Caco-2 (cell line): Measurements from ENCODE around the gene EMILIN1. TPM values are rescaled to one million over a fixed set of nuclear protein-coding genes. Genes with fewer than 3 reads are reported as not detected.

Experiments
- BruUV-seq: library from RNA; stranded (reverse); fragments of 400-500 nt; replicated peaks from 2 replicates; lab custom pipeline; 2021; lab: Mats Ljungman, UMichigan
- CTCF ChIA-PET: fragments of 300-600 bp; sonication (Branson Sonifier 250); formaldehyde crosslinking; loops from one replicate; lab custom pipeline; 2022; ENCODE audit warnings: antibody characterized with exemption; lab: Charles Lee
- POLR2A ChIA-PET: fragments of 300-600 bp; sonication (Branson Sonifier 250); formaldehyde crosslinking; loops from one replicate; lab custom pipeline; 2022; ENCODE audit warnings: antibody characterized with exemption; lab: Charles Lee
- DNase-seq, 2 experiments: peaks; one replicate each; pipeline versions ENCODE4 v3.0.0 to v3.0.0-alpha.2; 2020 to 2022
- H3K27me3 ChIP-seq: replicated peaks from 2 replicates; pipeline ENCODE4 v1.6.0; 2011; ENCODE audit warnings: low read length; ENCODE audit not compliant: control insufficient read depth, insufficient read depth
- H3K36me3 ChIP-seq: 2 replicates; pipeline ENCODE4 v1.5.1; 2011; ENCODE audit warnings: low read length; ENCODE audit not compliant: control insufficient read depth, insufficient read depth
- H3K4me1 ChIP-seq: fragments of 250-450 bp; sonication (Bioruptor Pico); 2 replicates; pipeline ENCODE4 v1.5.1; 2020; ENCODE audit warnings: mild to moderate bottlenecking
- H3K4me3 ChIP-seq: 2 replicates; pipeline ENCODE4 v1.5.1; 2011; ENCODE audit warnings: low read depth, mild to moderate bottlenecking, control low read depth, low read length
- H3K9me3 ChIP-seq: fragments of 250-450 bp; sonication (Bioruptor Pico); 2 replicates; pipeline ENCODE4 v1.5.1; 2020; ENCODE audit warnings: mild to moderate bottlenecking, moderate library complexity
- H3K27ac Mint-ChIP-seq: one replicate; pipeline ENCODE4 v1.8.0; 2022; ENCODE audit warnings: mixed read lengths; ENCODE audit not compliant: unreplicated experiment
- H3K27me3 Mint-ChIP-seq: one replicate; pipeline ENCODE4 v1.8.0; 2022; ENCODE audit warnings: mixed read lengths; ENCODE audit not compliant: insufficient read depth, unreplicated experiment
- H3K36me3 Mint-ChIP-seq: one replicate; pipeline ENCODE4 v1.8.0; 2022; ENCODE audit warnings: mild to moderate bottlenecking, mixed read lengths; ENCODE audit not compliant: insufficient read depth, unreplicated experiment
- H3K4me1 Mint-ChIP-seq: one replicate; pipeline ENCODE4 v1.8.0; 2022; ENCODE audit warnings: low read depth, mixed read lengths; ENCODE audit not compliant: unreplicated experiment
- H3K4me3 Mint-ChIP-seq: one replicate; pipeline ENCODE4 v1.8.0; 2022; ENCODE audit warnings: mild to moderate bottlenecking, moderate library complexity, mixed read lengths; ENCODE audit not compliant: unreplicated experiment
- H3K9me3 Mint-ChIP-seq: one replicate; pipeline ENCODE4 v1.8.0; 2022; ENCODE audit warnings: mixed read lengths; ENCODE audit not compliant: unreplicated experiment
- intact Hi-C: fragments of 100-400 bp; cut with micrococcal nuclease; formaldehyde crosslinking; loops from one replicate; pipeline ENCODE4 v1.10.0; 2022; ENCODE audit not compliant: unreplicated experiment
- total RNA-seq: library from RNA; stranded (reverse); gene quantifications from 2 replicates; pipeline ENCODE4 v1.2.3, GENCODE V29; 2022
- TF ChIP-seq, protein P1 (sequence below), 2 experiments: fragments of 200-600 bp in 1 of 2; IDR thresholded peaks; 1 replicate in 1 of 2; 2 replicates in 1 of 2; pipeline versions ENCODE4 v1.5.1 to v1.8.0; 2011 to 2022; ENCODE audit warnings: antibody characterized with exemption in 1 of 2, control low read depth in 1 of 2, inconsistent platforms in 1 of 2, low read depth in 1 of 2, low read length in 1 of 2, mild to moderate bottlenecking in 1 of 2, moderate library complexity in 1 of 2; ENCODE audit not compliant: insufficient read depth in 1 of 2, severe bottlenecking in 1 of 2, unreplicated experiment in 1 of 2

Gene EMILIN1
- total RNA-seq, 1 experiment from 2014 or later, result 0.43 TPM

DNA sequence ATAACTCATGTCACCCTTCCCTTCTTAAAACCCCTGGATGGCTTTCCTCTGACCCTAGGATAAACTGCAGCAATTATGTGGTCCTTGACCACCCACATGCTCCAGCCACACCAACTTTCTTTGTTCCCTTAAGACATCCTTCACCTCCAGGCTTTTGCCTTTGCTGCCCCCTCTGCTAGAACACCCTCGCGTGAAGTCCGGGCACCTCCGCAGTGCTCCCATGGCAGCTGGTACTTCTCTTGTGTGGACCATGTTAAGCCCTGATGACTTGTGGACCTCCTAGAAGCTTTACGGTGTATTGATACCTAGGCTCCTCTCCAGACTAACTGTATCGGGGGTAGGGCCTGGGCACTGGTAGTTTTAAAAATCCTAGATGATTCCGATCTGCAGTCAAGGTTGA is 44.4 kb downstream of the EMILIN1 start:
- intact Hi-C loops, result no loop called here
- TF ChIP-seq, protein P1, sequence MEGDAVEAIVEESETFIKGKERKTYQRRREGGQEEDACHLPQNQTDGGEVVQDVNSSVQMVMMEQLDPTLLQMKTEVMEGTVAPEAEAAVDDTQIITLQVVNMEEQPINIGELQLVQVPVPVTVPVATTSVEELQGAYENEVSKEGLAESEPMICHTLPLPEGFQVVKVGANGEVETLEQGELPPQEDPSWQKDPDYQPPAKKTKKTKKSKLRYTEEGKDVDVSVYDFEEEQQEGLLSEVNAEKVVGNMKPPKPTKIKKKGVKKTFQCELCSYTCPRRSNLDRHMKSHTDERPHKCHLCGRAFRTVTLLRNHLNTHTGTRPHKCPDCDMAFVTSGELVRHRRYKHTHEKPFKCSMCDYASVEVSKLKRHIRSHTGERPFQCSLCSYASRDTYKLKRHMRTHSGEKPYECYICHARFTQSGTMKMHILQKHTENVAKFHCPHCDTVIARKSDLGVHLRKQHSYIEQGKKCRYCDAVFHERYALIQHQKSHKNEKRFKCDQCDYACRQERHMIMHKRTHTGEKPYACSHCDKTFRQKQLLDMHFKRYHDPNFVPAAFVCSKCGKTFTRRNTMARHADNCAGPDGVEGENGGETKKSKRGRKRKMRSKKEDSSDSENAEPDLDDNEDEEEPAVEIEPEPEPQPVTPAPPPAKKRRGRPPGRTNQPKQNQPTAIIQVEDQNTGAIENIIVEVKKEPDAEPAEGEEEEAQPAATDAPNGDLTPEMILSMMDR (IDR thresholded peaks at IDR 0.05; ENCODE audit: insufficient read depth in 1 of 2, low read depth in 1 of 2, low read length in 1 of 2, severe bottlenecking in 1 of 2, unreplicated experiment in 1 of 2), result no peak
- Mint-ChIP-seq H3K36me3 (peaks cover 6% of the 10 kb centered on the region), H3K4me1 (peaks cover 9% of the 10 kb centered on the region), H3K9me3 (no peaks in the 10 kb centered on the region), H3K27me3 (peaks cover 13% of the 10 kb centered on the region), H3K27ac (no peak overlapping the region), H3K4me3 (peak overlapping the region; percentile 81)
- Histone ChIP-seq H3K4me1 (peaks cover 16% of the 10 kb centered on the region), H3K27me3 (no peaks in the 10 kb centered on the region), H3K4me3 (no peak overlapping the region), H3K9me3 (no peaks in the 10 kb centered on the region), H3K36me3 (no peaks in the 10 kb centered on the region)
- DNase-seq, result no peak
- ChIA-PET POLR2A (interaction anchor here (0.5 to 1.2 kb wide), 3 partner anchors 12 to 95 kb away, joined by 3 to 8 read pairs (median 5); partner anchors contain the start of genes ATRAID, CAD, PREB and SLC5A6), CTCF (interaction anchor here (0.6 to 2.0 kb wide), 6 partner anchors 34 to 157 kb away, joined by 3 to 5 read pairs (median 4); partner anchors contain the start of gene KHK)
- BruUV-seq, result no TSS peak

DNA sequence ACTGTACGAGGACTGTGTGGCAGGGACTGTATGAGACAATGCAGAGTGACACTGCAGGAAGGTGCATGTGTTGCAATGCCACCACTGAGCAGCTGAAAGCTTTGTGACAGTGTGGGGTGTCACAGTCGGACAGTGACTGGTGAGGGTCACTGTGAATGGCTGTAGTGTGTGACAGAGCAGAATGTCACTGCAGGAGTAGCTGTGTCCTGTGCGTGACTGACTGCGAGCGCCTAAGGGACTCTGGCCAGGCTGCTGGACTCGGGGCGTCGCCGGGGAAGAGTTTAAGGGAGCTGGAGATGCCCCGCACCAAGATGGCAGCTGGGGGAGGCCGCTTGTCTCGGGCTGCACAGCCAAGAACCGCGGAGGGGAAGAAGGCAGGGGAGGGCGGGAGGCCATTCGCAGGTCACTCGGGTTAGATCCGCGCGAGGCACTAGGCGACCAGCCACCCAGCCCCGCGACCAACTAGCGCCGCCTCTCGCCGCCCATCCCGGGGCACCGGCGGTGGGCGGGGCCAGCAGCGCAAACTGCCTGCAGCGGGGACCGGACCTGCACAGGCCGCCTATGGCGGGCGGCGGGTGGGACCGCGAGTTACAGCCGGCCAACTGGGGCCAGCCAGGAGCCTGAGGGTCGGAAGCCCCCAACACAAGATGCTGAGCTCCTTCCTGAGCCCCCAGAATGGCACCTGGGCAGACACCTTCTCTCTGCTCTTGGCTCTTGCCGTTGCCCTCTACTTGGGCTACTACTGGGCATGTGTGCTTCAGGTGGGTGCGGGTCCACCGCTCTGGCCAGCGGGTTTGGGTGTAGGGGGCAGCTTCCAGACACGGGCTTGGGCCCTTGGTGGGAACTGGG is 45.1 kb downstream of the EMILIN1 start, which contains the start of gene ABHD1:
TSS of gene ABHD1 (plus strand) at position 514 of the 849 bp plus-strand sequence. CDS start at position 648, 134 bp downstream.
- H3K27me3 Mint-ChIP-seq, result peaks cover 13% of the 10 kb centered on the region
- H3K4me3 ChIP-seq, result peak within 1 kb of the TSS; percentile 64

DNA sequence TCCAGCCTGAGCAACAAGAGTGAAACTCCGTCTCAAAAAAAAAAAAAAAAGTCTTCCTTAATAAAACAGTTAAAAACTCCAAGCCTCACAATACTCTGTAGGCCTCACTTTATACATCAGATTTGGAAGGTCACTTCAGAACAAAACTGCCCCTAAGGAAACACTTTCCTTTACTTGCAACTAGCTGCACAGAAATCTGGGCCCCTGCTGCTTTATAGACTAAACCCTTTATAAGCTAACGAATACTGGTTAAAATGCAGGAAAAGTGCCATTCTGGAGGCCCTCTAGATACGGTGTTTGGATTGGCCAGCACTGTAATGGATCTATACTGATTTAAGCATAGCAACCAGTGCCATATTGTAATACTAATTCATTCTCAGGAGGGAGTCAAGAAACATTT is 46.7 kb downstream of the EMILIN1 start:
- Histone ChIP-seq H3K4me1 (peaks cover 13% of the 10 kb centered on the region), H3K4me3 (no peak overlapping the region), H3K27me3 (no peaks in the 10 kb centered on the region), H3K9me3 (no peaks in the 10 kb centered on the region), H3K36me3 (no peaks in the 10 kb centered on the region)
- peaks cover 2% of the 10 kb centered on the region for H3K36me3 Mint-ChIP-seq
- TF ChIP-seq, protein P1 (IDR thresholded peaks at IDR 0.05; ENCODE audit: insufficient read depth in 1 of 2, low read depth in 1 of 2, low read length in 1 of 2, severe bottlenecking in 1 of 2, unreplicated experiment in 1 of 2), result no peak
- H3K27me3 Mint-ChIP-seq, result peaks cover 9% of the 10 kb centered on the region
- POLR2A ChIA-PET, result interaction anchor here (0.6 kb wide), 2 partner anchors 273 to 1296 kb away, joined by 3 to 4 read pairs; no protein-coding TSS in a partner anchor
- intact Hi-C loops, result no loop called here
- H3K4me1 Mint-ChIP-seq, result peaks cover 9% of the 10 kb centered on the region
- no TSS peak for BruUV-seq
- H3K27ac Mint-ChIP-seq, result no peak overlapping the region
- H3K9me3 Mint-ChIP-seq, result no peaks in the 10 kb centered on the region
- CTCF ChIA-PET, result interaction anchor here (0.6 kb wide), 1 partner anchor 279 kb away, joined by 3 read pairs; no protein-coding TSS in a partner anchor
- H3K4me3 Mint-ChIP-seq, result no peak overlapping the region
- DNase-seq, result no peak

More for the DNA sequence above, 45.1 kb downstream of the EMILIN1 start, which contains the start of gene ABHD1:
- peaks cover 16% of the 10 kb centered on the region for H3K4me1 ChIP-seq
- ChIA-PET POLR2A (interaction anchor here (0.5 to 1.2 kb wide), 3 partner anchors 11 to 94 kb away, joined by 3 to 8 read pairs (median 5); partner anchors contain the start of genes ATRAID, CAD, PREB and SLC5A6), CTCF (interaction anchor here (0.6 to 2.0 kb wide), 7 partner anchors 35 to 156 kb away, joined by 3 to 5 read pairs (median 3); partner anchors contain the start of gene KHK)
- Mint-ChIP-seq H3K9me3 (no peaks in the 10 kb centered on the region), H3K4me1 (peaks cover 9% of the 10 kb centered on the region), H3K27ac (no peak within 1 kb of the TSS), H3K36me3 (peaks cover 6% of the 10 kb centered on the region), H3K4me3 (peak within 1 kb of the TSS; percentile 81)
- BruUV-seq, result no TSS peak
- H3K9me3 ChIP-seq, result no peaks in the 10 kb centered on the region
- peak; percentile 57 to 73 for DNase-seq
- intact Hi-C loops, result no loop called here
- H3K36me3 ChIP-seq, result no peaks in the 10 kb centered on the region
- H3K27me3 ChIP-seq, result no peaks in the 10 kb centered on the region
- TF ChIP-seq, protein P1 (IDR thresholded peaks at IDR 0.05; ENCODE audit: insufficient read depth in 1 of 2, low read depth in 1 of 2, low read length in 1 of 2, severe bottlenecking in 1 of 2, unreplicated experiment in 1 of 2), result no peak
